Small intestine (tissue), 7 donors: Measurements from ENCODE around the gene CES3. TPM values are rescaled to one million over a fixed set of nuclear protein-coding genes. Genes with fewer than 3 reads are reported as not detected.
"Not testable (repeated sequence)": the region's sequence is repeated elsewhere in the genome, so short reads cannot be mapped to it uniquely, and the experiment has no call there.

Experiments
- DNase-seq, 2 donors: peaks; one replicate each; pipeline versions ENCODE4 v3.0.0 to v3.0.0-alpha.2; 2013
- FAIRE-seq: peaks from 2 replicates; lab custom pipeline; 2012; peaks lifted over from hg19 to GRCh38; lab: Jason Lieb, UNC
- H3K27ac ChIP-seq, 3 donors: one replicate each; pipeline ENCODE4 v1.5.1; 2013; ENCODE audit warnings: low read length in 2 of 3, mild to moderate bottlenecking in 2 of 3, control low read depth in 1 of 3, inconsistent platforms in 1 of 3, low read depth in 1 of 3, moderate library complexity in 1 of 3
- H3K27me3 ChIP-seq, 3 donors: one replicate each; pipeline ENCODE4 v1.6.1; 2013; ENCODE audit warnings: low read length in 3 of 3, inconsistent platforms in 1 of 3; ENCODE audit not compliant: control insufficient read depth in 3 of 3, insufficient read depth in 3 of 3
- H3K36me3 ChIP-seq, 3 donors: one replicate each; pipeline ENCODE4 v1.6.1; 2013; ENCODE audit warnings: low read length in 3 of 3, inconsistent platforms in 1 of 3, low read depth in 1 of 3, mild to moderate bottlenecking in 1 of 3, moderate library complexity in 1 of 3; ENCODE audit not compliant: control insufficient read depth in 3 of 3, insufficient read depth in 2 of 3
- H3K4me1 ChIP-seq, 3 donors: one replicate each; pipeline ENCODE4 v1.6.1; 2013; ENCODE audit warnings: low read length in 2 of 3, inconsistent platforms in 1 of 3, low read depth in 1 of 3, mild to moderate bottlenecking in 1 of 3, moderate library complexity in 1 of 3; ENCODE audit not compliant: control insufficient read depth in 3 of 3, insufficient read depth in 2 of 3
- H3K4me3 ChIP-seq, 3 donors: one replicate each; pipeline ENCODE4 v1.5.1; 2013; ENCODE audit warnings: low read length in 3 of 3, control low read depth in 1 of 3, inconsistent platforms in 1 of 3, low read depth in 1 of 3, mild to moderate bottlenecking in 1 of 3, moderate library complexity in 1 of 3
- H3K9me3 ChIP-seq, 2 donors: one replicate each; pipeline ENCODE4 v1.6.1; 2013; ENCODE audit warnings: low read depth in 1 of 2, low read length in 1 of 2; ENCODE audit not compliant: control insufficient read depth in 2 of 2, insufficient read depth in 1 of 2
- WGBS, 3 donors: extraction: QIAGEN DNeasy Blood & Tissue Kit; methylation state at CpG; one replicate each; pipeline ENCODE4 v1.1.7; 2013; 5-methylcytosine and 5-hydroxymethylcytosine counted together
- polyA plus RNA-seq, 4 donors: library from polyadenylated mRNA; stranded (reverse) in 3 of 4; unstranded in 1 of 4; fragments of 200-250 nt in 3 of 4; fragments of 120-200 nt in 1 of 4; gene quantifications; one replicate each; pipeline versions ENCODE4 v1.2.1 to v1.2.3, GENCODE V29; 2013
- donor health status: healthy with polysubstance abuse.
- donor health status: control.
- donor health status: control.
- donor health status: Bipolar disorder and iron deficiency.
- donor health status: healthy.

CES3 gene
- polyA plus RNA-seq, 4 donors = 14.6 to 36.0 (median 24.3) TPM

GRCh38 chr16:66944971-66945370, 16.1 kb upstream of the CES3 start:
- H3K9me3 ChIP-seq, DNase-seq, FAIRE-seq, H3K4me3 ChIP-seq, H3K27ac ChIP-seq: not testable (repeated sequence)
- Histone ChIP-seq H3K36me3 (peaks cover 24 to 46% (median 36%) of the 10 kb centered on the region in 3 donors), H3K4me1 (peaks cover 0 to 31% (median 5%) of the 10 kb centered on the region in 3 donors), H3K27me3 (peaks cover 0 to 18% (median 5%) of the 10 kb centered on the region in 3 donors)
- 73 to 84% (median 76%) methylated on average over 9 of the region's 9 CpGs for WGBS, 3 donors

DNA sequence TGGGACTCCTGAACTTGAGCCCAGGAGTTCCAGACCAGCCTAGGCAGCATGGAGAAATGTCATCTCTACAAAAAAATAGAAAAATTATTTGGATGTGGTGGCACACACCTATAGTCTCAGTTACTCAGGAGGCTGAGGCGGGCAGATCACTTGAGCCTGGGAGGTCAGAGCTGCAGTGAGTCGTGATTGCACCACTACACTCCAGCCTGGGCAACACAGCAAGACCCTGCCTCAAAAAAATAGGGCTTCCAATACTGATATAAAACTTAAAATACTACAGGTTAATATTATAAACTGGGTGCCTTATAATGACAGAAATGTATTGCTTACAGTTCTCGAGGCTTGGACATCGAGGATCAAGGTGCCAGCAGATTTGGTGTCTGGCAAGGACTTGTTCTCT, 15.1 kb upstream of the CES3 start:
- H3K9me3 ChIP-seq = no peaks in the 10 kb centered on the region
- FAIRE-seq (no peak), DNase-seq (no peak)
- WGBS, 3 donors = 50 to 81% (median 55%) methylated on average over 4 of the region's 4 CpGs
- no peak overlapping the region for H3K4me3 ChIP-seq
- H3K4me1 ChIP-seq = peaks cover 0 to 31% (median 1%) of the 10 kb centered on the region in 3 donors
- peaks cover 0 to 22% (median 5%) of the 10 kb centered on the region in 3 donors for H3K27me3 ChIP-seq
- H3K36me3 ChIP-seq = peaks cover 15 to 36% (median 26%) of the 10 kb centered on the region in 3 donors
- H3K27ac ChIP-seq = no peak overlapping the region

DNA sequence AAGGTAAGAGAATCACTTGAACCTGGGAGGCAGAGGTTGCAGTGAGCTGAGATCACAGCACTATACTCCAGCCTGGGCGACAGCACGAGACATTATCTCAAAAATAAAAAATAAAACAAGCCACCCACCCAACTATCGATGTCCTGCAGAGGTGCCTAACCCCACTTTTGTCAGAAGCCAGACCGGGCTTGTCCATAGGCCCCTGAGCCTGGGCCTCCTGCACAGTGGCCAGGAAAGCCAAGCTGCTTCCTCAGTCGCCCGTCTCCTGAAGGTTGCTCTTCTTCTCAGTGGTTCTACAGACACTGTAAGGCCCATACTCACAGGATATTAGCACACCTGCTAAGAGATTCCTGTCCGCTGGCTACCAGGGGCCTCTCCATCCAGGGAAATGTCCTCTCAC, 14.5 kb upstream of the CES3 start:
- Histone ChIP-seq H3K4me3 (no peak overlapping the region), H3K9me3 (no peaks in the 10 kb centered on the region), H3K36me3 (peaks cover 12 to 30% (median 21%) of the 10 kb centered on the region in 3 donors), H3K27me3 (peaks cover 0 to 22% (median 5%) of the 10 kb centered on the region in 3 donors), H3K27ac (no peak overlapping the region), H3K4me1 (peaks cover 0 to 30% (median 1%) of the 10 kb centered on the region in 3 donors)
- FAIRE-seq (no peak), DNase-seq (no peak)
- WGBS, 3 donors = 63 to 74% (median 72%) methylated on average over 7 of the region's 7 CpGs

GRCh38 chr16:66946974-66947301, 14.1 kb upstream of the CES3 start:
- Histone ChIP-seq H3K27ac (no peak overlapping the region), H3K4me1 (peaks cover 0 to 26% (median 1%) of the 10 kb centered on the region in 3 donors), H3K27me3 (peaks cover 0 to 22% (median 6%) of the 10 kb centered on the region in 3 donors), H3K36me3 (peaks cover 10 to 26% (median 17%) of the 10 kb centered on the region in 3 donors), H3K4me3 (no peak overlapping the region), H3K9me3 (no peaks in the 10 kb centered on the region)
- WGBS, 3 donors = 18 to 32% (median 20%) methylated on average over 5 of the region's 5 CpGs
- FAIRE-seq (no peak), DNase-seq (no peak)

- Histone ChIP-seq H3K27me3 (peaks cover 0 to 22% (median 7%) of the 10 kb centered on the region in 3 donors), H3K9me3 (no peaks in the 10 kb centered on the region), H3K27ac (peak overlapping the region in 1 of 3 donors; percentile 34), H3K4me1 (peaks cover 0 to 21% (median 1%) of the 10 kb centered on the region in 3 donors), H3K4me3 (peak overlapping the region in 2 of 3 donors; percentile 47 to 51), H3K36me3 (peaks cover 5 to 20% (median 14%) of the 10 kb centered on the region in 3 donors)
- FAIRE-seq (peak; percentile 53), DNase-seq (peak; percentile 93 to 94)
- WGBS, 3 donors = 0 to 1% (median 1%) methylated on average over 17 to 22 of the region's 23 CpGs
Observed at GRCh38 chr16:66947302-66948065, 13.6 kb upstream of the CES3 start.

- Histone ChIP-seq H3K9me3 (no peaks in the 10 kb centered on the region), H3K27ac (peak overlapping the region in 1 of 3 donors; percentile 46), H3K4me3 (peak overlapping the region in 2 of 3 donors; percentile 47 to 51), H3K27me3 (peaks cover 0 to 22% (median 7%) of the 10 kb centered on the region in 3 donors), H3K36me3 (peaks cover 0 to 12% (median 6%) of the 10 kb centered on the region in 3 donors), H3K4me1 (peaks cover 0 to 28% (median 1%) of the 10 kb centered on the region in 3 donors)
- DNase-seq = peak; percentile 58 to 73
- FAIRE-seq = no peak
- WGBS, 3 donors = 2 to 7% (median 3%) methylated on average over 40 to 44 of the region's 44 CpGs
Observed at GRCh38 chr16:66948134-66948836, 12.8 kb upstream of the CES3 start.

- DNase-seq = no peak
- Histone ChIP-seq H3K27me3 (peaks cover 0 to 22% (median 7%) of the 10 kb centered on the region in 3 donors), H3K4me3 (peak overlapping the region in 2 of 3 donors; percentile 47 to 51), H3K27ac (peak overlapping the region in 1 of 3 donors; percentile 46), H3K36me3 (peaks cover 0 to 7% (median 1%) of the 10 kb centered on the region in 3 donors), H3K9me3 (no peaks in the 10 kb centered on the region), H3K4me1 (peaks cover 0 to 34% (median 1%) of the 10 kb centered on the region in 3 donors)
- WGBS, 3 donors = 26 to 36% (median 29%) methylated on average over 19 to 21 of the region's 21 CpGs
- no peak for FAIRE-seq
Observed at GRCh38 chr16:66948837-66949225, 12.2 kb upstream of the CES3 start.

DNA sequence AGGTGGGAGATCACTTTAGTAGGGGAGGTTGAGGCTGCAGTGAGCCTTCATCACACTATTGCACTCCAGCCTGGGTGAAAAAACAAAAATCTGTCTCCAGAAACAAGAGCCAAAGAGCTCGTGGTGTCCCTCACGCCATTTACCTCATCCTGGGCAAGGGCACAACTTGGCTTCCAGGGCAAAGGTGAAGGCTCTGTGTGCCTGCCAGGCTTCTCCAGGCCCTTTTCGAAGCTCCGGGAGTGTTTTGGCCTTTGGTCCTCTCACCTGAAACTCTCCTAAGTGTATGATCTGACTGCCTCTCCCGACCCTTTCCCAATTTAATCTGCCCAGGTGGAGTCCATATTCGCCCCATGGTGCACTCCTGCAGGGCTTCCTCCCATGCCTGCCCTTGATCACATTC, 11.6 kb upstream of the CES3 start:
- DNase-seq = peak in 1 of 2 donors; percentile 69
- Histone ChIP-seq H3K27ac (peak overlapping the region in 1 of 3 donors; percentile 35), H3K36me3 (peaks cover 0 to 1% (median 0%) of the 10 kb centered on the region in 3 donors), H3K27me3 (peaks cover 0 to 22% (median 7%) of the 10 kb centered on the region in 3 donors), H3K9me3 (no peaks in the 10 kb centered on the region), H3K4me3 (no peak overlapping the region), H3K4me1 (peaks cover 0 to 40% (median 1%) of the 10 kb centered on the region in 3 donors)
- FAIRE-seq = no peak
- WGBS, 3 donors = 31 to 56% (median 35%) methylated on average over 6 of the region's 6 CpGs
